ELF-1 (cell line): ENCODE data around the gene SRCIN1.
"Not testable (repeated sequence)": the region's sequence is repeated elsewhere in the genome, so short reads cannot be mapped to it uniquely, and the experiment has no call there.

Experiments used
- DNase-seq: peaks from one replicate; pipeline ENCODE4 v3.0.0-alpha.2; 2016; ENCODE audit warnings: low read depth, low spot score

Gene SRCIN1

GRCh38 chr17:38484242-38485145, 121.3 kb downstream of the SRCIN1 start:
- DNase-seq, result peak; percentile 77

DNA sequence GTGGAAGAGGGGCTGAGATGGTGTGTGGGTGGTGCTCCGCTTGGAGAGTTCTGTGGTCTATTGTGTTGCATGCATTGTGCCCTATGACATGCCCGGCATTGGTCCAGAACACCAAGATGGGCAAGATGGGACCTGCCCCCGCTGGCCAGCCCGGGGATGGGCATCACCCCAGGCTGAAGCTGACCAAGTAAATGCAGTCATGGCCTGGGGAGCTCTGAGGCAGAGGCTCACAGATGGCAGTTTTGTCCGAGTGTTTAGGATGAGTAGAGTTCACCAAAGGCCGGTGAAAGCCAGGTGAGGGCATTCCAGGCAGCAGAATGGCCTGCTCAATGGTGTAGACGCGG, 123.1 kb downstream of the SRCIN1 start:
- not testable (repeated sequence) for DNase-seq

DNA sequence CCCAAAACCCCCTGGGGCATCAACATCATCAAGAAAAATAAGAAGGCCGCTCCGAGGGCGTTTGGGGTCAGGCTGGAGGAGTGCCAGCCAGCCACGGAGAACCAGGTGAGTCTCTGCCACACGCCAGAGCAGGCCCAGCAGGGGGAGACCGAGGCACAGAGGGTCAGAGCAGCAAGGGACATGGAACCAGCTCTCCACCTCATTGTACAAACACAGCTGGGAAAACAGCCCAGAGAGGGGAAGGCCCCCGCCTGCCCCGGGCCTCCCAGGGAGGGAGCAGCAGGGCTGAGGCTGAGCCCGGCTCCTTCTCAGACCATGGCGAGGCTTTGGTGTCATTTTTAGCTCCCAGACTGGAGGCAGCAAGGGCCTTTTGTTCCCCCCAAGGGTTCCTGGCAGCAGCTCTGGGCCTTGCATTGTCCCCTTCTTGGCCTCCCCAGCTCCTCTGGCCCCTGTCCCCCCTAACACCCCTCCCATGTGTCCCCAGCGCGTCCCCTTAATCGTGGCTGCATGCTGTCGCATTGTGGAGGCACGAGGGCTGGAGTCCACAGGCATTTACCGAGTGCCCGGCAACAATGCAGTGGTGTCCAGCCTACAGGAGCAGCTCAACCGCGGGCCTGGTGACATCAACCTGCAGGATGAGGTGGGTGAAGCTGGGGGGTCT, 123.6 kb downstream of the SRCIN1 start:
- DNase-seq, result not testable (repeated sequence)
